K562 (cell line): Measurements from ENCODE around the gene CDKN2C. TPM values are rescaled to one million over a fixed set of nuclear protein-coding genes. Genes with fewer than 3 reads are reported as not detected.

ENCODE experiments used
- ATAC-seq: fragments of 200-7000 bp; cut with Tn5 transposase; 3 replicates; pipeline ENCODE4 v1.9.1; 2020; ENCODE audit warnings: moderate library complexity
- BruUV-seq: library from RNA; stranded (reverse); fragments of 400-500 nt; replicated peaks from 2 replicates; lab custom pipeline; 2021; lab: Mats Ljungman, UMichigan
- CTCF ChIA-PET: fragments of 300-600 bp; formaldehyde crosslinking; extraction: SDS; loops from one replicate; lab custom pipeline; 2021; ENCODE audit warnings: low intra/inter-chr PET ratio; lab: Yijun Ruan, JAX
- POLR2A ChIA-PET: fragments of 300-600, 350-650 bp; sonication (Branson Sonifier 250); formaldehyde crosslinking; extraction: SDS; loops from one replicate; lab custom pipeline; 2021; ENCODE audit warnings: antibody characterized with exemption, inconsistent platforms; lab: Yijun Ruan, JAX
- DNase-seq, 4 experiments: peaks; one replicate each; pipeline versions ENCODE4 v3.0.0 to v3.0.0-alpha.2; 2011 to 2018; ENCODE audit warnings: low spot score in 3 of 4, mixed read lengths in 3 of 4; ENCODE audit errors: extremely low read depth in 1 of 4
- FAIRE-seq: peaks from 2 replicates; lab custom pipeline; 2011; peaks lifted over from hg19 to GRCh38; lab: Jason Lieb, UNC
- H2AFZ ChIP-seq: 2 replicates; pipeline ENCODE4 v1.6.0; 2011; ENCODE audit warnings: low read depth, low read length, control low read depth, inconsistent platforms
- H3K27ac ChIP-seq: fragments of 200-600 bp; 3 replicates; pipeline ENCODE4 v1.8.0; 2011; ENCODE audit warnings: low read depth, mild to moderate bottlenecking, control low read depth, inconsistent platforms, low read length, moderate library complexity, mixed read lengths; ENCODE audit errors: extremely low read depth
- H3K27me3 ChIP-seq, 2 experiments: fragments of 300-600 bp in 1 of 2; 2 replicates in 1 of 2; 3 replicates in 1 of 2; pipeline versions ENCODE4 v1.6.0 to v1.8.0; 2011; ENCODE audit warnings: inconsistent platforms in 2 of 2, low read length in 2 of 2, mild to moderate bottlenecking in 1 of 2, mixed read lengths in 1 of 2, moderate library complexity in 1 of 2; ENCODE audit not compliant: control insufficient read depth in 2 of 2, insufficient read depth in 2 of 2
- H3K36me3 ChIP-seq: fragments of 300-600 bp; 3 replicates; pipeline ENCODE4 v1.8.0; 2011; ENCODE audit warnings: mild to moderate bottlenecking, low read length, inconsistent platforms; ENCODE audit not compliant: control insufficient read depth, insufficient read depth
- H3K4me1 ChIP-seq, 2 experiments: fragments of 200-600 bp in 1 of 2; replicated peaks in 1 of 2; 2 replicates in 1 of 2; 3 replicates in 1 of 2; pipeline versions ENCODE4 v1.5.1 to v1.8.0; 2011; ENCODE audit warnings: inconsistent platforms in 2 of 2, low read length in 2 of 2, mild to moderate bottlenecking in 1 of 2, mixed read lengths in 1 of 2, moderate library complexity in 1 of 2; ENCODE audit not compliant: control insufficient read depth in 2 of 2, insufficient read depth in 2 of 2
- H3K4me2 ChIP-seq: 2 replicates; pipeline ENCODE4 v1.6.1; 2011; ENCODE audit warnings: low read length, control low read depth, inconsistent platforms, mixed read lengths; ENCODE audit not compliant: insufficient read depth
- H3K4me3 ChIP-seq: fragments of 200-600 bp; sonication (generic), shearing (Covaris generic); 2 replicates; pipeline ENCODE4 v1.5.1; 2016; ENCODE audit warnings: control low read depth, inconsistent platforms
- H3K79me2 ChIP-seq: fragments of 200-600 bp; 3 replicates; pipeline ENCODE4 v1.8.0; 2011; ENCODE audit warnings: low read length, inconsistent platforms; ENCODE audit not compliant: control insufficient read depth, insufficient read depth
- H3K9ac ChIP-seq, 2 experiments: 2 replicates each; pipeline versions ENCODE4 v1.6.0 to v1.6.1; 2011; ENCODE audit warnings: low read depth in 2 of 2, low read length in 2 of 2, control low read depth in 1 of 2, inconsistent platforms in 1 of 2, mild to moderate bottlenecking in 1 of 2, mixed read lengths in 1 of 2; ENCODE audit not compliant: insufficient read depth in 1 of 2
- H3K9me1 ChIP-seq: one replicate; pipeline ENCODE4 v1.6.0; 2011; ENCODE audit warnings: inconsistent platforms, mild to moderate bottlenecking, low read length, moderate library complexity; ENCODE audit not compliant: control insufficient read depth, insufficient read depth
- H3K9me3 ChIP-seq: replicated peaks from 2 replicates; pipeline ENCODE4 v1.5.1; 2011; ENCODE audit warnings: low read depth, low read length, inconsistent platforms; ENCODE audit not compliant: control insufficient read depth, insufficient read depth
- H4K20me1 ChIP-seq: replicated peaks from 2 replicates; pipeline ENCODE4 v1.6.1; 2011; ENCODE audit warnings: low read length, inconsistent platforms, mixed read lengths; ENCODE audit not compliant: control insufficient read depth, insufficient read depth
- CBX3 ChIP-seq, 2 experiments: IDR thresholded peaks; 1 replicate in 1 of 2; 2 replicates in 1 of 2; pipeline ENCODE4 v1.6.1; 2012; ENCODE audit warnings: inconsistent platforms in 2 of 2, low read length in 2 of 2, borderline replicate concordance in 1 of 2, control low read depth in 1 of 2
- SPI1 ChIP-seq: IDR thresholded peaks from 2 replicates; pipeline ENCODE4 v1.6.1; 2011; ENCODE audit warnings: low read depth, low read length, control low read depth, borderline replicate concordance
- STAT5B ChIP-seq: fragments of 250-450 bp; sonication (Bioruptor Pico); IDR thresholded peaks from 2 replicates; pipeline ENCODE4 v1.8.0; 2021; ENCODE audit warnings: mild to moderate bottlenecking, inconsistent platforms
- TCF3 ChIP-seq: sonication (generic); formaldehyde crosslinking; IDR thresholded peaks from 2 replicates; pipeline ENCODE4 v1.4.0; 2020; ENCODE audit warnings: mild to moderate bottlenecking, missing genetic modification reagents
- ZFX ChIP-seq: sonication (generic); formaldehyde crosslinking; IDR thresholded peaks from 2 replicates; pipeline ENCODE4 v1.8.0; 2022; ENCODE audit warnings: mild to moderate bottlenecking, missing genetic modification reagents, moderate library complexity
- ZNF324 ChIP-seq: fragments of 250-450 bp; sonication (Bioruptor Pico); IDR thresholded peaks from 2 replicates; pipeline ENCODE4 v1.4.0; 2020; ENCODE audit warnings: mild to moderate bottlenecking
- ZNF445 ChIP-seq: fragments of 250-450 bp; sonication (Bioruptor Pico); IDR thresholded peaks from 2 replicates; pipeline ENCODE4 v1.4.0; 2020; ENCODE audit warnings: low read depth, mild to moderate bottlenecking, moderate library complexity
- WGBS: fragments of 100-300 bp; shearing (Covaris generic); methylation state at CpG from one replicate; pipeline ENCODE4 v1.1.6; 2016; ENCODE audit warnings: low coverage, mixed read lengths; ENCODE audit not compliant: insufficient coverage; ENCODE audit errors: missing lambda C conversion rate; 5-methylcytosine and 5-hydroxymethylcytosine counted together
- in situ Hi-C: fragments of 300-500 bp; cut with MboI; formaldehyde crosslinking; loops from 4 replicates; pipeline ENCODE4 v1.15.0; 2018; ENCODE audit warnings: inconsistent platforms, mixed read lengths
- intact Hi-C: fragments of 100-400 bp; cut with micrococcal nuclease; formaldehyde crosslinking; loops from 2 replicates; pipeline ENCODE4 v1.14.2; 2022
- polyA plus RNA-seq, 8 experiments: library from polyadenylated mRNA; depleted of rRNA in 4 of 8; stranded (reverse) in 5 of 8; unstranded in 3 of 8; fragments of >200 nt; fragmentation: Nextera tagmentation in 2 of 8; fragmentation: Illumina TruSeq in 1 of 8; extraction: Ambion mirVana in 2 of 8; extraction: Trizol in 1 of 8; gene quantifications; 2 replicates each; pipeline versions ENCODE4 v1.2.1 to v1.2.3, GENCODE V29; 2011 to 2014; ENCODE audit warnings: inconsistent platforms in 1 of 8, missing spikeins in 1 of 8
- total RNA-seq, 7 experiments: library from RNA; depleted of rRNA in 6 of 7; stranded (reverse); fragments of >200 nt in 6 of 7; fragmentation: Illumina TruSeq in 2 of 7; extraction: Trizol in 2 of 7; gene quantifications; 2 replicates each; pipeline versions ENCODE4 v1.2.1 to v1.2.3, GENCODE V29; 2011 to 2021; ENCODE audit warnings: low replicate concordance in 1 of 7
- TF ChIP-seq, protein P1 (sequence below), 3 experiments: IDR thresholded peaks in 2 of 3; conservative IDR thresholded peaks in 1 of 3; 2 replicates each; pipeline ENCODE4 v1.5.1; 2011 to 2012; ENCODE audit warnings: low read length in 3 of 3, mild to moderate bottlenecking in 3 of 3, control low read depth in 2 of 3, improper control_type of control experiment in 1 of 3, inconsistent platforms in 1 of 3, low read depth in 1 of 3, mixed read lengths in 1 of 3, moderate library complexity in 1 of 3; ENCODE audit not compliant: insufficient read depth in 2 of 3
- TF ChIP-seq, protein P2 (sequence below): fragments of 250-450 bp; sonication (Bioruptor Pico); IDR thresholded peaks from 2 replicates; pipeline ENCODE4 v1.4.0; 2020; ENCODE audit warnings: mild to moderate bottlenecking, moderate library complexity, borderline replicate concordance

Gene CDKN2C
- total and polyA plus RNA-seq, 9 of the 15 experiments (the other 6 are each of a cell fraction or from before 2014, with no cell fraction given), result 11.9 to 74.3 (median 45.9) TPM

DNA sequence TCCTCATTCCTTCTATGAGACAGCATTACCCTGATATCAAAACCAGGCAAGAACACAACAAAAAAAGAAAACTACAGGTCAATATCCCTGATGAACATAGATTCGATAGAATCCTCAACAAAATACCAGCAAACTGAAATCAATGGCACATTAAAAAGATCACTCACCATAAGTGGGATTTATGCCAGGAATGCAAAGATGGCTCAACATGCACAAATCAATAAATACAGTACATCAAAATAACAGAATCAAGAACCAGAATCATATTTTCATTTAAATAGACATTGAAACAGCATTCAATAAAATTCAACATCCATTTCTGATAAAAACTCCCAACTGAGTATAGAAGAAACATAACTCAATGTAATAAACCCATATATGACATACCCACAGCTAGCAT lies 46.5 kb upstream of the CDKN2C start:
- no peak for DNase-seq
- no peak overlapping the region for H3K27ac ChIP-seq
- H3K79me2 ChIP-seq, result peaks cover 95% of the 10 kb centered on the region
- BruUV-seq, result no TSS peak
- peaks cover 29% of the 10 kb centered on the region; the same call in 1 of the 3 replicates for H3K36me3 ChIP-seq
- ChIA-PET CTCF (no interaction called here), POLR2A (interaction anchor here (0.7 kb wide), 1 partner anchor 256 kb away, joined by 3 read pairs; no protein-coding TSS in a partner anchor)
- no peak overlapping the region for H3K9ac ChIP-seq
- no peaks in the 10 kb centered on the region for H3K27me3 ChIP-seq
- 95% methylated on average over 1 of the region's 1 CpG for WGBS
- FAIRE-seq, result no peak
- no peak for ATAC-seq
- no peak overlapping the region for H2AFZ ChIP-seq
- TF ChIP-seq ZNF324 (CRISPR knock-in tag) (peak; percentile 96), ZFX (CRISPR knock-in tag) (no peak), CBX3 (IDR thresholded peaks at IDR 0.05; ENCODE audit: borderline replicate concordance in 1 of 2, low read length in 2 of 2) (peak in 1 of 2 experiments; percentile 31; a peak in 1 of 3 replicates)
- in situ Hi-C loops (loop anchor here (10.0 kb wide), 1 partner anchor 261 kb away; no protein-coding TSS in a partner anchor), intact Hi-C loops (no loop called here)
- peaks cover 6% of the 10 kb centered on the region for H3K9me3 ChIP-seq
- no peak overlapping the region for H3K4me3 ChIP-seq
- no peaks in the 10 kb centered on the region for H3K9me1 ChIP-seq
- no peaks in the 10 kb centered on the region for H4K20me1 ChIP-seq
- peaks cover 0 to 2% of the 10 kb centered on the region in 2 experiments; a peak in 1 of 5 replicates for H3K4me1 ChIP-seq
- no peak overlapping the region for H3K4me2 ChIP-seq

DNA sequence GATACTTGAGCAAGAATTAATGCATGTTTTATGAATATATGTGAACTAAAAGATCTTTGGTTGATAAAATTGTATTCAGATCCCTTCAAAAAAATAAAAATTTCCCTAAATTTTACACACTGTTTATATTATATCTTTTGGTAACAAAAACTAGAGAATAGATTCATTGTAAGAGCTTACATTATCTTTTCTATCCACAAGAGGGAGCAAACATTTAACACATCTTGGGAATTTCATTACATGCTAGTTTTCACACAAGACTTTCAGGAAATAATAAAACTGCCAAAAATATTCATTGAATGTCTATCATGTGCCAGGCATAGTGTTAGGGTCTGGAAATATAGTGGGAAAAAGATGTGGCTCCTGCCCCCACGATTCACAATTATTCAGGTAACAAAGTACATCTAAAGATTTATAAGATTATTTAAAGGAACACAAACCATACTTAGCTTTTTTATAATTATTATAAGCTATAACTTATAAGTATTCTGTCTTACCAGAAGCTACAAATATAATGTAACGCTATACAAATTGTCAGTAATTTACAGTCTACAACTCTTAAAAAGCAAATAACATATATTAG lies 40.6 kb upstream of the CDKN2C start:
- in situ Hi-C loops (loop anchor here (10.0 kb wide), 1 partner anchor 255 kb away; no protein-coding TSS in a partner anchor), intact Hi-C loops (loop anchor here (1.0 kb wide), 2 partner anchors 115 to 260 kb away; no protein-coding TSS in a partner anchor)
- no peak overlapping the region for H3K4me3 ChIP-seq
- no peaks in the 10 kb centered on the region for H4K20me1 ChIP-seq
- no peak for FAIRE-seq
- peaks cover 0 to 3% of the 10 kb centered on the region in 2 experiments; a peak in 1 of 5 replicates for H3K4me1 ChIP-seq
- no peak overlapping the region for H3K27ac ChIP-seq
- peaks cover 30% of the 10 kb centered on the region; the same call in 1 of the 3 replicates for H3K36me3 ChIP-seq
- ATAC-seq, result peak; percentile 67
- no peaks in the 10 kb centered on the region for H3K27me3 ChIP-seq
- ChIA-PET CTCF (interaction anchor here (0.6 to 2.0 kb wide), 3 partner anchors 116 to 263 kb away, joined by 3 to 10 read pairs (median 3); no protein-coding TSS in a partner anchor), POLR2A (interaction anchor here (0.6 to 1.6 kb wide), 8 partner anchors 10 to 306 kb away, joined by 3 to 5 read pairs (median 3); no protein-coding TSS in a partner anchor)
- no peaks in the 10 kb centered on the region; the same call in 1 of the 2 replicates for H3K9me3 ChIP-seq
- no peaks in the 10 kb centered on the region for H3K9me1 ChIP-seq
- DNase-seq, result peak in 2 of 4 experiments; percentile 21 to 41
- no peak overlapping the region for H2AFZ ChIP-seq
- H3K4me2 ChIP-seq, result no peak overlapping the region
- peaks cover 93% of the 10 kb centered on the region for H3K79me2 ChIP-seq
- BruUV-seq, result no TSS peak
- 26% methylated on average over 2 of the region's 2 CpGs for WGBS
- no peak overlapping the region for H3K9ac ChIP-seq
- TF ChIP-seq, protein P1, sequence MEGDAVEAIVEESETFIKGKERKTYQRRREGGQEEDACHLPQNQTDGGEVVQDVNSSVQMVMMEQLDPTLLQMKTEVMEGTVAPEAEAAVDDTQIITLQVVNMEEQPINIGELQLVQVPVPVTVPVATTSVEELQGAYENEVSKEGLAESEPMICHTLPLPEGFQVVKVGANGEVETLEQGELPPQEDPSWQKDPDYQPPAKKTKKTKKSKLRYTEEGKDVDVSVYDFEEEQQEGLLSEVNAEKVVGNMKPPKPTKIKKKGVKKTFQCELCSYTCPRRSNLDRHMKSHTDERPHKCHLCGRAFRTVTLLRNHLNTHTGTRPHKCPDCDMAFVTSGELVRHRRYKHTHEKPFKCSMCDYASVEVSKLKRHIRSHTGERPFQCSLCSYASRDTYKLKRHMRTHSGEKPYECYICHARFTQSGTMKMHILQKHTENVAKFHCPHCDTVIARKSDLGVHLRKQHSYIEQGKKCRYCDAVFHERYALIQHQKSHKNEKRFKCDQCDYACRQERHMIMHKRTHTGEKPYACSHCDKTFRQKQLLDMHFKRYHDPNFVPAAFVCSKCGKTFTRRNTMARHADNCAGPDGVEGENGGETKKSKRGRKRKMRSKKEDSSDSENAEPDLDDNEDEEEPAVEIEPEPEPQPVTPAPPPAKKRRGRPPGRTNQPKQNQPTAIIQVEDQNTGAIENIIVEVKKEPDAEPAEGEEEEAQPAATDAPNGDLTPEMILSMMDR (IDR thresholded peaks at IDR 0.05 in 2 of 3, conservative IDR thresholded peaks at IDR 0.05 in 1 of 3; ENCODE audit: insufficient read depth in 2 of 3, low read depth in 1 of 3, low read length in 3 of 3), result peak; percentile 23 to 74 (median 41); a peak in 3 of 6 replicates
- no peak for TF ChIP-seq ZNF445
- TF ChIP-seq, protein P2, sequence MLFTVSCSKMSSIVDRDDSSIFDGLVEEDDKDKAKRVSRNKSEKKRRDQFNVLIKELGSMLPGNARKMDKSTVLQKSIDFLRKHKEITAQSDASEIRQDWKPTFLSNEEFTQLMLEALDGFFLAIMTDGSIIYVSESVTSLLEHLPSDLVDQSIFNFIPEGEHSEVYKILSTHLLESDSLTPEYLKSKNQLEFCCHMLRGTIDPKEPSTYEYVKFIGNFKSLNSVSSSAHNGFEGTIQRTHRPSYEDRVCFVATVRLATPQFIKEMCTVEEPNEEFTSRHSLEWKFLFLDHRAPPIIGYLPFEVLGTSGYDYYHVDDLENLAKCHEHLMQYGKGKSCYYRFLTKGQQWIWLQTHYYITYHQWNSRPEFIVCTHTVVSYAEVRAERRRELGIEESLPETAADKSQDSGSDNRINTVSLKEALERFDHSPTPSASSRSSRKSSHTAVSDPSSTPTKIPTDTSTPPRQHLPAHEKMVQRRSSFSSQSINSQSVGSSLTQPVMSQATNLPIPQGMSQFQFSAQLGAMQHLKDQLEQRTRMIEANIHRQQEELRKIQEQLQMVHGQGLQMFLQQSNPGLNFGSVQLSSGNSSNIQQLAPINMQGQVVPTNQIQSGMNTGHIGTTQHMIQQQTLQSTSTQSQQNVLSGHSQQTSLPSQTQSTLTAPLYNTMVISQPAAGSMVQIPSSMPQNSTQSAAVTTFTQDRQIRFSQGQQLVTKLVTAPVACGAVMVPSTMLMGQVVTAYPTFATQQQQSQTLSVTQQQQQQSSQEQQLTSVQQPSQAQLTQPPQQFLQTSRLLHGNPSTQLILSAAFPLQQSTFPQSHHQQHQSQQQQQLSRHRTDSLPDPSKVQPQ (CRISPR knock-in tag), result no peak
- TF ChIP-seq SPI1, result no peak
- TF ChIP-seq STAT5B, result no peak
- TF ChIP-seq TCF3 (CRISPR knock-in tag), result no peak
